Ovary (tissue), 9 donors: ENCODE results near the gene C2orf68. TPM values are rescaled to one million over a fixed set of nuclear protein-coding genes. Genes with fewer than 3 reads are reported as not detected.

ENCODE experiments used
- DNase-seq, 5 donors: peaks; one replicate each; pipeline ENCODE4 v3.0.0-alpha.2; 2019 to 2020
- H3K27ac ChIP-seq, 2 donors: fragments of 200-600 bp; one replicate each; pipeline versions ENCODE4 v1.5.1 to v1.8.0; 2019 to 2022
- H3K27me3 ChIP-seq: fragments of 200-600 bp; one replicate; pipeline ENCODE4 v1.8.0; 2022
- H3K36me3 ChIP-seq: fragments of 200-600 bp; sonication (generic); one replicate; pipeline ENCODE4 v1.5.1; 2019
- H3K4me1 ChIP-seq: one replicate; pipeline ENCODE4 v1.8.1; 2013; ENCODE audit warnings: mild to moderate bottlenecking, moderate library complexity; ENCODE audit not compliant: insufficient read depth
- H3K4me3 ChIP-seq: fragments of 200-600 bp; sonication (generic); one replicate; pipeline ENCODE4 v1.5.1; 2017
- H3K9me3 ChIP-seq, 2 donors: fragments of 200-600 bp in 1 of 2; sonication (generic) in 1 of 2; one replicate each; pipeline versions ENCODE4 v1.5.1 to v1.8.1; 2013 to 2019; ENCODE audit warnings: mild to moderate bottlenecking in 1 of 2, moderate library complexity in 1 of 2
- CTCF ChIP-seq, 3 donors: fragments of 450-650 bp in 2 of 3; fragments of 200-600 bp in 1 of 3; IDR thresholded peaks; one replicate each; pipeline versions ENCODE4 v1.5.1 to v1.8.0; 2016 to 2022; ENCODE audit warnings: antibody characterized with exemption in 3 of 3, mild to moderate bottlenecking in 1 of 3
- EP300 ChIP-seq: sonication (generic); formaldehyde crosslinking; IDR thresholded peaks from one replicate; pipeline ENCODE4 v1.6.1; 2017; ENCODE audit warnings: antibody characterized with exemption
- POLR2A ChIP-seq: fragments of 450-650 bp; IDR thresholded peaks from one replicate; pipeline ENCODE4 v1.6.1; 2017; ENCODE audit warnings: antibody characterized with exemption, mild to moderate bottlenecking, moderate library complexity
- WGBS, 3 donors: extraction: QIAGEN DNeasy Blood & Tissue Kit in 1 of 3; methylation state at CpG; one replicate each; pipeline versions ENCODE4 v1.1.5 to v1.1.7; 2013 to 2017; 5-methylcytosine and 5-hydroxymethylcytosine counted together
- intact Hi-C, 4 donors: fragments of 100-400 bp; cut with DNase I; formaldehyde crosslinking; loops; one replicate each; pipeline versions ENCODE4 v1.11.0 to v1.15.1; 2022 to 2023
- polyA plus RNA-seq, 2 donors: library from polyadenylated mRNA; stranded (reverse); fragments of 200-250 nt in 1 of 2; fragments of 350-450 nt in 1 of 2; fragmentation: Illumina TruSeq in 1 of 2; extraction: RNeasy Lipid Tissue Mini Kit (QIAGEN cat#74804) in 1 of 2; gene quantifications; one replicate each; pipeline ENCODE4 v1.2.3, GENCODE V29; 2013 to 2014
- total RNA-seq, 7 donors: library from RNA; depleted of rRNA in 2 of 7; stranded (reverse); fragments of >200 nt in 2 of 7; fragmentation: NEBNext Ultra II Directional in 3 of 7; extraction: Animal tissue kit (Norgen Biotek cat#: 25700) in 3 of 7; gene quantifications; one replicate each; pipeline versions ENCODE4 v1.1.0 to v1.2.4, GENCODE V29; 2016 to 2023
- donor health status: DM: no; HTN: no; CAD: no; lungs with moderate emphysema.
- donor health status: DM: no; HTN: no; CAD: no.
- donor health status: Bipolar disorder and iron deficiency.
- donor health status: DM: yes; HTN: yes; CAD: no.
- donor health status: DM: no; HTN: no; CAD: no.
- donor health status: DM: yes; HTN: yes; CAD: no.

The C2orf68 gene
- total and polyA plus RNA-seq, 9 donors: 14.6 to 45.4 (median 31.5) TPM

- Histone ChIP-seq H3K27me3 (no peaks in the 10 kb centered on the region), H3K27ac (peak overlapping the region; percentile 57), H3K4me1 (peaks cover 23% of the 10 kb centered on the region), H3K9me3 (no peaks in the 10 kb centered on the region), H3K36me3 (no peaks in the 10 kb centered on the region), H3K4me3 (no peak overlapping the region)
- no peak for DNase-seq
- TF ChIP-seq EP300: no peak
- TF ChIP-seq POLR2A: no peak
- TF ChIP-seq CTCF (IDR thresholded peaks at IDR 0.05): no peak
- WGBS, 3 donors: 78 to 90% (median 87%) methylated on average over 4 of the region's 4 CpGs
- intact Hi-C loops: no loop called here
These were observed 23.2 kb downstream of the C2orf68 start for GRCh38 chr2:85588645-85589044.

- no peak for TF ChIP-seq CTCF (IDR thresholded peaks at IDR 0.05)
- TF ChIP-seq POLR2A: no peak
- no peak for TF ChIP-seq EP300
- Histone ChIP-seq H3K9me3 (no peaks in the 10 kb centered on the region), H3K27ac (peak overlapping the region; percentile 36 to 57), H3K4me1 (peaks cover 23% of the 10 kb centered on the region), H3K27me3 (no peaks in the 10 kb centered on the region), H3K4me3 (no peak overlapping the region), H3K36me3 (no peaks in the 10 kb centered on the region)
- 89 to 97% (median 97%) methylated on average over 4 of the region's 4 CpGs for WGBS, 3 donors
- no peak for DNase-seq
- intact Hi-C loops: no loop called here
These were observed 23.6 kb downstream of the C2orf68 start for GRCh38 chr2:85588236-85588635.

DNA sequence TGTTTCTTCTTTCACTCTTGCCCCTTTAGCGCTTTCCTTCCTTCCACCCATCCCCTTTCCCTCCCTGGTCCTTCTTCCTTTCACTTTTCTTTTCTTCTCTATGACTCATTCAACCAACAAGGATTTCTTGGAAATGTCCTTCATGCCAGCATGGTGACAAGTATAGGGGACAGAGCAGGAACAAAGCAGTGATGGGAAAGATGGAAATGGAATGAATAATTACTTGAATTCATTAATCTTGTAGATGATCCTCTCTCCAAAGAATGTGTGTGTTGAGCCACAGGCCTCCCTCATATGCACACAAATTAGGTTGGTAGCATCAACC is 26.1 kb downstream of the C2orf68 start:
- no peaks in the 10 kb centered on the region for H3K36me3 ChIP-seq
- no peak overlapping the region for H3K4me3 ChIP-seq
- no peaks in the 10 kb centered on the region for H3K27me3 ChIP-seq
- H3K27ac ChIP-seq: peak overlapping the region in 1 of 2 donors; percentile 38
- peaks cover 17% of the 10 kb centered on the region for H3K4me1 ChIP-seq
- intact Hi-C loops: no loop called here
- no peak for DNase-seq
- WGBS, 3 donors: 63 to 79% (median 78%) methylated on average over 1 of the region's 1 CpG
- H3K9me3 ChIP-seq: no peaks in the 10 kb centered on the region
- TF ChIP-seq CTCF (IDR thresholded peaks at IDR 0.05) (no peak), EP300 (peak; percentile 30), POLR2A (no peak)

GRCh38 chr2:85584857-85585780 is 26.7 kb downstream of the C2orf68 start:
- TF ChIP-seq POLR2A: no peak
- TF ChIP-seq EP300: no peak
- TF ChIP-seq CTCF (IDR thresholded peaks at IDR 0.05): no peak
- no peaks in the 10 kb centered on the region for H3K27me3 ChIP-seq
- intact Hi-C loops: no loop called here
- H3K36me3 ChIP-seq: no peaks in the 10 kb centered on the region
- H3K9me3 ChIP-seq: no peaks in the 10 kb centered on the region
- peak overlapping the region; percentile 61 for H3K4me3 ChIP-seq
- 26 to 32% (median 29%) methylated on average over 9 of the region's 9 CpGs for WGBS, 3 donors
- peaks cover 12% of the 10 kb centered on the region for H3K4me1 ChIP-seq
- H3K27ac ChIP-seq: peak overlapping the region; percentile 38 to 46
- no peak for DNase-seq
